H1 (cell line): ENCODE data around the gene DPT. TPM values are rescaled to one million over a fixed set of nuclear protein-coding genes. Genes with fewer than 3 reads are reported as not detected.

Experiments used
- CTCF ChIA-PET: fragments of 300-600 bp; sonication (Branson Sonifier 250); formaldehyde crosslinking; loops from one replicate; lab custom pipeline; 2021; ENCODE audit not compliant: partially characterized antibody; lab: Charles Lee
- POLR2A ChIA-PET: fragments of 300-600 bp; sonication (Branson Sonifier 250); formaldehyde crosslinking; loops from one replicate; lab custom pipeline; 2021; ENCODE audit warnings: inconsistent platforms; ENCODE audit not compliant: partially characterized antibody; lab: Charles Lee
- DNase-seq, 2 experiments: peaks; one replicate each; pipeline versions ENCODE4 v3.0.0 to v3.0.0-alpha.2; 2010 to 2022; ENCODE audit warnings: low spot score in 2 of 2, low read depth in 1 of 2, mixed read lengths in 1 of 2
- FAIRE-seq: peaks from 2 replicates; lab custom pipeline; 2011; peaks lifted over from hg19 to GRCh38; lab: Jason Lieb, UNC
- H2AFZ ChIP-seq: 2 replicates; pipeline ENCODE4 v1.8.1; 2012; ENCODE audit warnings: low read length, inconsistent platforms
- H2AK5ac ChIP-seq: 2 replicates; pipeline ENCODE4 v1.6.1; 2013; ENCODE audit warnings: low read depth, low read length
- H2BK120ac ChIP-seq: replicated peaks from 2 replicates; pipeline ENCODE3; 2013; ENCODE audit warnings: low read depth, low read length, inconsistent platforms
- H2BK12ac ChIP-seq: 2 replicates; pipeline ENCODE4 v1.6.1; 2013; ENCODE audit warnings: low read depth, low read length
- H2BK15ac ChIP-seq: 2 replicates; pipeline ENCODE4 v1.6.1; 2013; ENCODE audit warnings: low read length
- H2BK20ac ChIP-seq: 2 replicates; pipeline ENCODE4 v1.6.1; 2013; ENCODE audit warnings: low read length
- H2BK5ac ChIP-seq: 2 replicates; pipeline ENCODE4 v1.6.1; 2013; ENCODE audit warnings: low read depth, low read length
- H3K14ac ChIP-seq: 2 replicates; pipeline ENCODE4 v1.6.1; 2013; ENCODE audit warnings: inconsistent platforms; ENCODE audit not compliant: insufficient read length
- H3K18ac ChIP-seq: 2 replicates; pipeline ENCODE4 v1.6.1; 2013; ENCODE audit warnings: low read length; ENCODE audit errors: extremely low read depth
- H3K23ac ChIP-seq: 2 replicates; pipeline ENCODE4 v1.6.1; 2013; ENCODE audit warnings: inconsistent platforms; ENCODE audit not compliant: insufficient read length
- H3K23me2 ChIP-seq: 2 replicates; pipeline ENCODE4 v1.6.1; 2013; ENCODE audit warnings: low read depth, low read length
- H3K27ac ChIP-seq: 2 replicates; pipeline ENCODE4 v1.6.1; 2011; ENCODE audit warnings: low read depth, low read length, inconsistent platforms
- H3K27me3 ChIP-seq, 4 experiments: replicated peaks in 1 of 4; 1 replicate in 1 of 4; 2 replicates in 3 of 4; pipeline versions ENCODE4 v1.6.1 to v1.8.1; 2011 to 2013; ENCODE audit warnings: low read length in 3 of 4, mild to moderate bottlenecking in 3 of 4, inconsistent platforms in 2 of 4, mixed read lengths in 2 of 4, moderate library complexity in 1 of 4; ENCODE audit not compliant: control insufficient read depth in 3 of 4, insufficient read depth in 3 of 4; ENCODE audit errors: extremely low read depth in 1 of 4
- H3K36me3 ChIP-seq, 4 experiments: 2 replicates each; pipeline versions ENCODE4 v1.6.1 to v1.8.1; 2011 to 2013; ENCODE audit warnings: mild to moderate bottlenecking in 4 of 4, low read length in 3 of 4, moderate library complexity in 2 of 4, control low read depth in 1 of 4, inconsistent platforms in 1 of 4; ENCODE audit not compliant: insufficient read depth in 4 of 4, control insufficient read depth in 2 of 4
- H3K4ac ChIP-seq: replicated peaks from 2 replicates; pipeline ENCODE3; 2013; ENCODE audit warnings: low read length, low read depth, mixed read lengths, inconsistent platforms; ENCODE audit not compliant: insufficient read length
- H3K4me1 ChIP-seq, 4 experiments: replicated peaks in 1 of 4; 1 replicate in 1 of 4; 2 replicates in 3 of 4; pipeline versions ENCODE4 v1.6.1 to v1.8.1; 2011 to 2013; ENCODE audit warnings: low read length in 3 of 4, inconsistent platforms in 2 of 4, mixed read lengths in 1 of 4; ENCODE audit not compliant: insufficient read depth in 4 of 4, control insufficient read depth in 3 of 4
- H3K4me2 ChIP-seq, 2 experiments: 2 replicates each; pipeline versions ENCODE4 v1.6.1 to v1.8.1; 2011 to 2013; ENCODE audit warnings: low read depth in 2 of 2, low read length in 2 of 2, control low read depth in 1 of 2, inconsistent platforms in 1 of 2, mild to moderate bottlenecking in 1 of 2; ENCODE audit not compliant: insufficient read depth in 1 of 2
- H3K4me3 ChIP-seq, 4 experiments: fragments of 200-600, 300-600 bp in 1 of 4; sonication (generic), shearing (Covaris generic), sonication (Bioruptor Twin) in 1 of 4; 2 replicates each; pipeline versions ENCODE4 v1.5.1 to v1.8.1; 2011 to 2016; ENCODE audit warnings: low read length in 4 of 4, low read depth in 3 of 4, control low read depth in 2 of 4, inconsistent platforms in 2 of 4, mild to moderate bottlenecking in 2 of 4, mixed read lengths in 1 of 4, moderate library complexity in 1 of 4; ENCODE audit not compliant: insufficient read depth in 2 of 4; ENCODE audit errors: extremely low read depth in 1 of 4
- H3K56ac ChIP-seq: replicated peaks from 2 replicates; pipeline ENCODE3; 2013; ENCODE audit warnings: low read depth, mild to moderate bottlenecking, mixed read lengths, low read length, inconsistent platforms; ENCODE audit not compliant: insufficient read length
- H3K79me1 ChIP-seq: 2 replicates; pipeline ENCODE4 v1.6.1; 2013; ENCODE audit warnings: low read depth, low read length, control low read depth
- H3K79me2 ChIP-seq, 2 experiments: 2 replicates each; pipeline versions ENCODE4 v1.6.1 to v1.8.1; 2012 to 2013; ENCODE audit warnings: low read length in 2 of 2, mild to moderate bottlenecking in 2 of 2, inconsistent platforms in 1 of 2; ENCODE audit not compliant: insufficient read depth in 2 of 2, control insufficient read depth in 1 of 2
- H3K9ac ChIP-seq, 4 experiments: replicated peaks in 1 of 4; 1 replicate in 1 of 4; 2 replicates in 3 of 4; pipeline versions ENCODE4 v1.6.1 to v1.8.1; 2011 to 2013; ENCODE audit warnings: low read depth in 3 of 4, low read length in 3 of 4, control low read depth in 2 of 4, mild to moderate bottlenecking in 2 of 4, moderate library complexity in 2 of 4, inconsistent platforms in 1 of 4; ENCODE audit errors: extremely low read depth in 1 of 4
- H3K9me3 ChIP-seq, 2 experiments: 2 replicates each; pipeline versions ENCODE4 v1.6.1 to v1.8.1; 2012 to 2013; ENCODE audit warnings: mild to moderate bottlenecking in 2 of 2, moderate library complexity in 2 of 2, control low read depth in 1 of 2, inconsistent platforms in 1 of 2, low read depth in 1 of 2, low read length in 1 of 2, mixed read lengths in 1 of 2; ENCODE audit not compliant: insufficient read depth in 2 of 2
- H4K20me1 ChIP-seq, 2 experiments: replicated peaks in 1 of 2; 2 replicates each; pipeline versions ENCODE3 to v1.8.1; 2011 to 2013; ENCODE audit warnings: inconsistent platforms in 2 of 2, low read length in 2 of 2, mild to moderate bottlenecking in 1 of 2; ENCODE audit not compliant: insufficient read depth in 2 of 2, control insufficient read depth in 1 of 2
- H4K5ac ChIP-seq: 2 replicates; pipeline ENCODE4 v1.6.1; 2013; ENCODE audit warnings: low read length, low read depth, mixed read lengths, inconsistent platforms; ENCODE audit not compliant: insufficient read length
- H4K8ac ChIP-seq: 2 replicates; pipeline ENCODE4 v1.8.0; 2013; ENCODE audit warnings: mild to moderate bottlenecking, moderate library complexity, low read length, inconsistent platforms; ENCODE audit not compliant: insufficient read depth; ENCODE audit errors: extremely low read depth
- H4K91ac ChIP-seq: replicated peaks from 2 replicates; pipeline ENCODE3; 2013; ENCODE audit warnings: low read length, mixed read lengths, inconsistent platforms; ENCODE audit not compliant: insufficient read length
- TAF7 ChIP-seq: optimal IDR thresholded peaks from 2 replicates; pipeline ENCODE3; 2011; ENCODE audit warnings: low read depth, mild to moderate bottlenecking, inconsistent platforms, low read length, moderate library complexity, borderline replicate concordance
- polyA plus RNA-seq, 7 experiments: library from polyadenylated mRNA; depleted of rRNA in 3 of 7; stranded (reverse) in 5 of 7; unstranded in 2 of 7; fragments of >200 nt in 5 of 7; fragments of 200-250 nt in 2 of 7; gene quantifications; 1 replicate in 5 of 7; 2 replicates in 1 of 7; 4 replicates in 1 of 7; pipeline versions ENCODE4 v1.2.1 to v1.2.3, GENCODE V29; 2011 to 2013; ENCODE audit warnings: missing spikeins in 2 of 7, mixed read lengths in 2 of 7
- total RNA-seq: library from RNA; stranded (reverse); fragmentation: NEBNext Ultra II Directional; extraction: Animal tissue kit (Norgen Biotek cat#: 25700); gene quantifications from 2 replicates; pipeline ENCODE4 v1.2.1, GENCODE V29; 2021

Gene DPT
- total and polyA plus RNA-seq, 2 of the 8 experiments (the other 6 are each of a cell fraction or from before 2014, with no cell fraction given): not detected

- Histone ChIP-seq H3K79me1 (no peaks in the 10 kb centered on the region), H3K4me1 (no peaks in the 10 kb centered on the region), H3K27ac (no peak overlapping the region), H3K18ac (no peak overlapping the region), H4K91ac (no peak overlapping the region), H3K36me3 (no peaks in the 10 kb centered on the region), H2AK5ac (no peak overlapping the region), H3K23ac (no peak overlapping the region), H3K4me3 (no peak overlapping the region), H4K5ac (no peak overlapping the region), H3K23me2 (no peaks in the 10 kb centered on the region), H2BK12ac (no peak overlapping the region), H2BK120ac (no peak overlapping the region), H3K27me3 (no peaks in the 10 kb centered on the region), H2BK15ac (no peak overlapping the region), H2AFZ (no peak overlapping the region), H3K9me3 (peaks cover 0 to 2% of the 10 kb centered on the region in 2 experiments; a peak in 1 of 4 replicates), H2BK20ac (no peak overlapping the region), H4K20me1 (no peaks in the 10 kb centered on the region), H3K79me2 (no peaks in the 10 kb centered on the region), H3K4me2 (no peak overlapping the region), H3K4ac (no peak overlapping the region), H3K9ac (no peak overlapping the region), H4K8ac (no peak overlapping the region), H3K14ac (no peak overlapping the region), H3K56ac (no peak overlapping the region), H2BK5ac (no peak overlapping the region)
- no peak for FAIRE-seq
- DNase-seq: no peak
- ChIA-PET CTCF (interaction anchor here (0.5 to 1.5 kb wide), 4 partner anchors 39 to 1195 kb away, joined by 3 to 5 read pairs (median 4); no protein-coding TSS in a partner anchor), POLR2A (no interaction called here)
- no peak for TF ChIP-seq TAF7
Observed at GRCh38 chr1:168671782-168672181, 57.2 kb downstream of the DPT start.
